Amygdala (tissue), 56 donors: Measurements from ENCODE around the gene WDR1.

Experiments used
- DNase-seq, 56 donors: peaks; one replicate each; lab custom pipeline; 2025; lab: John Stamatoyannopoulos, UW

The WDR1 gene

DNA sequence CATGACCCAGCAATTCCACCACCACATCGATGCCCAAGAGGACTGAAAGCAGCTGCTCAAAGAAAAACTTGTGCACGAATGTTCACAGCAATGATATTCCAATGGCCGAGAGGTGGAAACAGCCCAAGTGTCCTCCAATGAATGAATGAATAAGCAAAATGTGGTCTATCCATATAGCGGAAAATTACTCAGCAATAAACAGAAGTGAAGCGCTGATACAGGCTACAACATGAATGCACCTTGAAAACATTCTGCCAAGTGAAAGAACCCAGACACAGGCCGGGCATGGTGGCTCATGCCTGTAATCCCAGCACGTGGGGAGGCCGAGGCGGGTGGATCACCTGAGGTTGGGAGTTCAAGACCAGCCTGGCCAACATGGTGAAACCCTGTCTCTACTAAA, 90.1 kb downstream of the WDR1 start:
- DNase-seq: no peak

DNA sequence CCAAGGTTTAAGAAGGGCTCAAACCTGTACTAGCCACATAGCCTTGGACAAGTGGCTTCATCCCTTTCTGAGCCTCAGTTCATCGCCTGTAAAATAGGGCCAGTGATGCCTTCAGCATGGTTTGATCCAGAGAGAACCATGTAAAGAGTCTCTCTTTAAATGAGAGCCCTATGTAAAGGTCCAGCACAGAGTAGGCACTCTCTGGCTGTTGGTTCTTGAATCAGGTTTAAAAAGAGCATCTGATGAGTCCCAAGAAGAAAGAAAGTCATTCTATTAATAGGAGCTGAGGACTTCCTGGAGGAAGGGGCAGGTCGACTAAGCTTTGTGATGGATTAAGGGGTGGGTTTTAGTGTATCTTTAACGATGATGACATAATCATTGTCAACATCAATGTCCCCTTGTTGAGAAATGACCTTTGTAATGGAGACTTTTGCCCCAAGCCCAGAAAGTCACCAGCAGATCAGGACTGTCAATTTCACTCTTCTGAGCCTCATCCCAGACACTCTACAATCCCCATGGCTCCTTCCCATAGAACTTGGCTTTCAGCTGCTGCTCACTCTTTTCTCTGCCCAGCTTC, 91.3 kb downstream of the WDR1 start:
- no peak for DNase-seq
